Glomerular endothelial cell (primary cell): ENCODE results near the gene TMEM108. TPM values are rescaled to one million over a fixed set of nuclear protein-coding genes. Genes with fewer than 3 reads are reported as not detected.

ENCODE experiments used
- DNase-seq: peaks from one replicate; pipeline ENCODE4 v3.0.0-alpha.2; 2011; ENCODE audit warnings: low read depth, low spot score; ENCODE audit errors: extremely low read depth
- total RNA-seq: library from RNA; depleted of rRNA; stranded (reverse); fragments of >200 nt; gene quantifications from 2 replicates; pipeline ENCODE4 v1.2.3, GENCODE V29; 2015

The TMEM108 gene
- total RNA-seq, 1 donor from 2014 or later, result 0.53 TPM

DNA sequence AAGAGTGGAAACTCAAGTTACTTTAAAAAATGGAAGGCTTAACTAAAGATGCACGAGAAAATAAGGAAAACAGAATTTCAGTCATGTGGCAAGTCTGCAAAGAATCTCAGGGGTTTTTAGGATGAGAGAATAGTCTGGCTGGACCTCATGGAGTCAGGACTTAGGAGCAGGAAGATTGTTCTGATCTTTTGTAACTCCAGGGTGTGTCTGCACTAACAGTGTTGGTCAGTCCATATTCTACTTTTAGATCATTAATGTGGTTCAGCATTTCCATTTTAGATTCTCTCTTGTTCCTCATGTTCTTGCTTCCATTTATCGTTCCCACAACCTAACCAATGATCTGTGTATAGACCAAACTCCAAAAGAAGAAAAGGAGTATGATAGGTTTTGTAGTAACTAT, 15.3 kb downstream of the TMEM108 start:
- DNase-seq, result no peak

DNA sequence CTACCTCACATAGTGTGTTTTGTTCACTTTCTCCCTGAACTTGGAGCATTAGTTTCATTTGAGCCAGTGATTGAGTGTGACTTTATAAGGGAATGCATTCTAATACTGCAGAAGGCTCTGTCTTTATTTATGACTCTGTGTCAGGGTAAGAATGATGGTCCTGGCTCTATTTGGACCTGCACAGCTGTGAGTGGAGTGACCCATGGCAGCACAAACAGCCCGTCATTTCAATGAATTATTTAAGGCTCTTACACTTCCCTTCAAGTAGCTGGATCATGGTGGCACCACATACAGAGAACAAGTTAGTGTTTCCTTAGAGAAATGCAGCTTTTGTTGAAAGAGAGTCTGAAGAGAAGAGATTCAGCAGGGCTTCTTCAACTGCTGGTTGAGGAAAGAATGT, 16.4 kb downstream of the TMEM108 start:
- DNase-seq, result no peak

DNA sequence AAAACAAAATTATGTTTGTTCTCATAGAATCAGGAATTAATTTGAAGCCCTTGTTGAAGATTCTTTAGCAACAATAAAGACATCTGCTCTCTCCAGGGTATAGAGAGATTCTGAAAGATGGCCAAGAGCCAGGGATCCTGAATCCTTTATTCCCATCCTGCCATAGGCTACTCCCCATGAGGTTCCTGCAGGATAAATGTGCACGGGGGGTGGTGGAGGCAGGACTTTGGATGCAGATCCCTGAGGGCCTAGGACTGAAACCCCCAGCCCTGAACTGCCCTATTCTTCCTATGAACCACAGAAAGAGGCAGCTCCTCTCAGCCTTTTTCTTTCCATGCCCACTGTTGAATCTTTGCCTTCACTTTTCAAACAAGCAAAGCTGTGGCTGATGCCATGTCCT, 17.1 kb downstream of the TMEM108 start:
- no peak for DNase-seq

DNA sequence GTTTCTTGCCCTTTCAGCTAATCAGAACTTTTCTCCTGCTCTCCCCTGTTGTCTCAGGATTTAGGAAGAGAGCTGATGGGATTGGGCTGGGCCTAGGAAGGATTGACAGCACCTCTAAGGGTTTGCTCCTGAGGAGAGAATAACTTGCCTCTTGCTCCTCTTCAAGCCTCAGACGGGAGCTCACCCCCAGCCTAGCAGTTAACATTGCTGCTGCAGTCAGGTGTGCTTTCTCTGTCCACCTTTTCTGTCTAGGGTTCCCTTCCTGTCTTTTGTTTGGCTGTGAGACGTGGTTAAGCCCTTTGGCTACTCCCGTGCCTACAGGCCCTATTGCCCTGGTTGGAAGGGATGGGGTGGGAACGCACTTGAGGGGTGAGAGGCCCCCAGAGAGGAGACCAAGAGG, 20.1 kb downstream of the TMEM108 start:
- DNase-seq, result no peak

DNA sequence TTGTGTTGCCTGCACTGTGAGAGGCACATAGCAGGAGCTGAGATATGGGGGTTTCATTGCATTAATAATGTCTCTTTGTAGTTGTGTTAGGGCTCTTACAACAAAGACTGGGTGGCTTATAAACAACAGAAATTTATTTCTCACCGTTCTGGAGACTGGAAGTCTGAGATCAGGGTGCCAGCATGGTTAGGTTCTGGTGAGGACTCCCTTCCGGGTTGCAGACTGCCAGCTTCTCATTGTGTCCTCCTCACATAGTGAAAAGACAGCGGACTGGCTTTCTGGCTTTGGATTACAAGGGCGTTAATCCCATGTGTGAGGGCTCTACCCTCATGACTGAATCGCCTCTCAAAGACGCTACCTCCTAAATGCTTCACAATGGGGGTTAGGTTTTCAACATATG, 20.6 kb downstream of the TMEM108 start:
- DNase-seq, result no peak

DNA sequence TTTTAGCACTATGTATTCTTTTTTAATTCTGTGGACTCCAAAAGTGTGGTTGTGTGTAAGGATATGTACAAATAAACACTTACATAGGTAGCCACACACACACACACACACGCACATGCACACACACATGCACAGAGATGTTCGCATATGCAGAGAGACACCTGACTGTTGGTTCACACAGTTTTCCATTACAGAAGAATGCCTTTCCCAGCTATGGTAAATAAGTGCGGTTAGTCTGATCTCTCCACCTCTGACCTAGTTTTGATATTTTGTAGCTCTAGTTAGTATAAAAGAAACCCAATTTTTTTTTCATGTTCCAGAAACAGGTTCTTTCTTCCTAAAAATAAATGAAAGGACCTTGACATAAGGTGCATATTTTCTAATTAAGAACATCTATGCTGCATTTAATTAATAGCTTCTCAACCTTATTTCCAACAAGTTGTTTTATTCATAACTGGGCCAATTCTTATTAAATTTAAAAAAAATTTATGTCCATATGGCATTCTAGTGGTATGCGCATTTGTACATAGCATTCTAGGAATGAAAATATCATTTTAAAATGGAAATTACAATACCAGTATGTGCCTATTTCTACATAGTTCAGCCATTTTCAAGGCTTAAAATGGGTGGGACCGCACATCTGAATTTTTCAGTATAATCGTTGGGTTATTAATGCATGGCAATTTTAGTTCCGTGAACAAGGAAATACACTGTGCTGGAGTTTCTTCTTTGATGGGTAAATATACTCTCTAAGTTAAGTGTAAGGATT, 27.2 kb downstream of the TMEM108 start:
- no peak for DNase-seq

DNA sequence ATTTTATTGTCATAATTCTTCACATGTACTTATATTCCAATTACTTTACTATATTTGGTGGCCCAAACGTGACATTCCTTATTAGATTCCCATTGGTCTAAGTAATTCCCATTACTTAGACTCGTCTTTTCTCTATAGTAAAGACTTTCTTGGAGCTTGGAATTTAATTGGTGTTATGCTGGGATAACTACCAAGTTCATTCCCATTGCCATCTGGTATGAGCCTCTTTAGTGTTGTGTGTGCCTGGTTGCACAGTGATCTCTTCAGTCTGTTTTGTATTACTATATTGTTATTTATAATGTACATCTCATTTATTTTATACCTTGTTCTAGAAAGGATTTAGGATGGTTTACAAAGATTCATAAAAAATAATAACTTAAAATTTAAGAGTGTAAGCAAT, 27.8 kb downstream of the TMEM108 start:
- DNase-seq, result no peak

DNA sequence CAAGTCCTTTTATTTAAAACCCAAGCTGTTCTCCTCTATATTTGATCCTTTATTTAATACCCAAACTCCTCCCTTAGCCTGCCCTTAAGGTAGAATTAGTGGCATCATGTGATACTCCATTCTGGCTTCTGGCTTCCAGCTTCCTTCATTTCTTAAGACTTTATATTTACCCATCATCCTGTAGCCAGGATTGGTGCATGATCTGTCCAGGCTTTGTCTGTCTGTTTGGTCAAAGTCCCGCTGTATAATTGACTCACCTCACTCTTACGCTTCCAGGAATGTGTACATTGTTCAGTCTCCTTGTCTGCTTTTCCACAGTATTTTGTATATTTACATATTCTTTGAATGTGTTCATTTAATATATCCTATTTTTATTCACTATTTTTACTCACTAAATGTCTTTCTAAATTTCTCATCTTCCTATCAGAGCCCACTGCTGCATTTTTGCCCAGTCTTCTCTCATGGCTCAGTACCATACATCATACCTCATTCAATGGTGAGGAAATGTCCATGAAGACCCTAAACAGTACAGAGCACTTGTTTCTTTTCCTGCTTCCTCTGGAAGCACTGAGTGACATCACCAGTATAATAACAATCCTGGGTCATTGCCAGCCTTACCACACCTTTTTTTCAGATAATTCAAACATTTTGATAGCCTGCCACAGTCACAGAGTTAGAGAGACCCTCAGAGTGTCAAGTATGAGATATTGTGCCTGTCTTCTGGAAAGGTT, 31.5 kb downstream of the TMEM108 start:
- DNase-seq, result no peak

DNA sequence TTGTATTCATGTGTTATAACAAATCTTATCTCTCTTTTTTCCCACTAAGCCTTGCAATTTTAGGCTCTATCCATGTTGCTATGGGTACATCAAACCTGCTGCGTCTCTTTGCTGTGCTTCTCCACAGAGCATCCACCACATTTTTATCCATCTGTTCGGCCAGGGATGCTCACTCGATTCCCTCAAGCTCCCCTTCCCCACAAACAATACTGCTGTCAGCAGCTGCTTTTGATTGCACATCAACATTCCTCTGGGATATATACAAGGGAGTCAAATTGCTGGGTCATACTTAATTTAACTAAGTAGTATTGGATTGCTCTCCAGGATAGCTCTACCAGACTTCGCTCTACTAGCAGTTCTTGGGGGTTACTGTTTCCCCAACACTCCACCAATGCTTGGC, 36.8 kb downstream of the TMEM108 start:
- DNase-seq, result no peak

DNA sequence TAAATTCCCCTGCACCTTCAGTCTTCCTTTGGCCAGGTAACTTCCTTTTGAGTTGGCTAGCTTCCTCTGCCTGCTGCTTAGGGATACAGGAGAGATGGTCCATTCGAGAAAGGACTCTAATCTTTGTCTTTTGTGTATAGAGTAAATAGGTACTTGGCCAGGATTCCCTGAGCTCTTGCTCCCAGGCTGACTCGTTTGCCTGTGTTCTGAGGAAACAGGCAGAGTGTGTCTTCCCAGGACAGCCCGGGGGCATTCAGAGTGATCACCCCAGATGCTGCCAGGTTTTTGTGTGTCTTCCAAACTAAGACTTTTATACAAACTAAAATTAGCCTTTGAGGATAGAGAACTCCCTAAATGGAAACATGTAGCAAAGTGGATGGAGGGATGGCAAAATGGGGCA, 39.5 kb downstream of the TMEM108 start:
- DNase-seq, result no peak

DNA sequence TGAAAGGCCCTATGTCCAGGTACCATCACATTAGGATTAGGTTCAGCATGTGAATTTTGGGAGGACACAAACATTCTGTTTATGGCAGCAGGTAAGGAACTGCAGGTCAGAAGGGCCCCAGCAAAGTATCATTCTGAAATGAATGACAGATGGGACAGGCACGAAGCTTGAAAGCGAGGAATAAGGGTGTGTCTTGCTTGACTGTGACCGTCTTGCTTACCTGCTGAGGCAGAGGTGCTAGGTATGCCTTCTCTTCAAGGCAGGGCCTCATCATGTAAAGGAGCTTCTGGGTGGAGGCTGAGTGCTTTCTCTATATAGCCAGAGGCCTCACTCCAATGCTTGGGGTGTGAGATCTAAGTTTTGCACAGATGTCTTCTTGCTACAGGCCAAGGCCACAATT, 41.4 kb downstream of the TMEM108 start:
- no peak for DNase-seq

DNA sequence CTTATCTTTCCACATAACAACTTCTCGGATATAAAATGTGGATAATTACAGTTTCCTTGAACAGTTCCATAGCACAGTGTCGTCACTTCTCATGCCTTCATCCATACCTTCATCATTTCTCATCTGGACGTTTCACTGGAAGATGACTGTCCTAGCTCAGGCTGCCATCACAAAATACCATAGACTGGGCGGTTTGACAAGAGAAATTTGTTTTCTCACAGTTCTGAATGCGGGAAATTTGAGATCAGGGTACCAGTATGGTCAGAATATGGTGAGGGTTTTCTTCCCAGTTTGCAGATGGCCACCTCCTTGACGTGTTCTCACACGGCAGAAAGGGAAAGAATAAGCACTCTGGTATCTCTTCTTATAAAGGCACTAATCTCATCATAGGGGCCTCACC, 42.8 kb downstream of the TMEM108 start:
- DNase-seq, result no peak

DNA sequence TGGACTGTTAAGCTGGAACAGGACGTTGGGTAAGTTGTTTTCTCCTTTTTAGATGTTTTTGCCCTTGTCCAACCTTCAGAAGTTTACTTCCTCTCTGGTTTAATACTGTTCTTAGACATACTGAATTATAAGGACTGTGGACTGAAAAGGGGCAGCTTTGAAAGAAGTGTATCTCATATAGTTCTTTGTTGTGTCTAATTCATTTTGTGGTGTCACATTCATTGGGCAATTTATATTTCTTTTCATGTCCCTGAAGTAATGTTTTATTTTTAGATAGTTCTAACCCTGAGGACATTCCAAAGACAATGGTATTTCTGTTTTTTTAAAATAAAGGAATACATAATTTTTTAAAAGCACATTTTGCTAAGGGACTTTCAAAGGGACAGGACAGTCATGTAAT, 45.2 kb downstream of the TMEM108 start:
- no peak for DNase-seq

DNA sequence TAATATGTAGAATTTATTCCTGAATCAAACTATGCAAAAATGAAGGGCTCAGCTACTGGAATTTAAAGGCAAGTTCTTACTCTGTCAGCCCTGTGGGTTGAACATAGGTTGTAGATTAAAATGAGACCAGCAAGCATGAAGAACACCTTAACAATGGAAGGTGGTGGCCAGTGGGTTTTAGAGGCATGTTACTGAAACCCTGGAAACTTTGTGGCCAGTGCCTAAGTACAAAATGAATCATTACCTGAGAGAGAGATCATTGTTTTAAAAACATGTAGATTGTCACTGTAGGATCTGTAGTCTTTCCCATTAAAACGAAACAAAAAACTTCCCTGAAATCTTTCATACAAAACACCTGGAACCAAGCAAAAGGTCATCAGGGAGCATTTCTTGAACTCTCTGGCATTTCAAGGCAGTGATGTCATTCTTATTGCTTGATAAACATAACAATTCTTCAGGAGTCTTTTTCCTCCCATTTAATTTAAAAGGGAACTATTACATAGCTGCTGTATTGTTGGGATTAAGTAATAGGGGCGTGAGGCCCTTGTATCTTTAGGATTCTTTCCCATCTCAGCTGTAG, 51.8 kb downstream of the TMEM108 start:
- DNase-seq, result no peak

DNA sequence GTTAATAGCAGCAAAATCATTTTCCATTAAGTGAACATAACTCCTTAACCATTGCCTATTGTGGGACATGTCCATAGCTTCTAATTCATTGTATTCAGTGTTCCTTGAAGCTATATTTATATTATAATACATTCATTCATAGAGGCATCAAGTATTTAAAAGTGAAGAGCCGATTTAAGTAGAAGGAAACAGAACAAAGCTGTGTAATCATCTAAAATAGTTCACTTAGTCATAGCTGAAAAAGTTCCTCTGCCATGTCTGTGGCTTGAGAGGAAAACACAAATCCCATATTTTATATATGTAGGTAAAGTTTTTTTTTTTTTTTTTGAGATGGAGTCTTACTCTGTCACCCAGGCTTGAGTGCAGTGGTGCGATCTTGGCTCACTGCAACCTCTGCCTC, 54.5 kb downstream of the TMEM108 start:
- no peak for DNase-seq

DNA sequence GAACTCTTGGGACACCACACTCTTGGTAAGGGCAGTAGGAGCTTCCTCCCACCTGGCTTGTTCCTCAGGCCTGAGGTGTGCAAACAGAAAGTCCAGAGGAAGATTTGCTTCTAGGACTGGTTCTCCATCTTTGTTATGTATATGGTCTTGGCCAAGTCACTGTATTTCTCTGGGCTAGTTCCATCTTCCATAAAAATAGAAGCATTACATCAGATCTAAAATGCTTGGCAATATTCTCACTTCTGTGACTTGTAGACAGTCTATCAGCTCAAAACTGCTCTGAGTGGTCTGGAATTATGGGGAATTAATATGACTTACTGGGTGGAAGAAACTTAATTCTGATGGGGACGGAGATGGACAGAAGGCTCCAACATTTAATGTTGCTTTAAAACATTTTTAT, 55.2 kb downstream of the TMEM108 start:
- no peak for DNase-seq

DNA sequence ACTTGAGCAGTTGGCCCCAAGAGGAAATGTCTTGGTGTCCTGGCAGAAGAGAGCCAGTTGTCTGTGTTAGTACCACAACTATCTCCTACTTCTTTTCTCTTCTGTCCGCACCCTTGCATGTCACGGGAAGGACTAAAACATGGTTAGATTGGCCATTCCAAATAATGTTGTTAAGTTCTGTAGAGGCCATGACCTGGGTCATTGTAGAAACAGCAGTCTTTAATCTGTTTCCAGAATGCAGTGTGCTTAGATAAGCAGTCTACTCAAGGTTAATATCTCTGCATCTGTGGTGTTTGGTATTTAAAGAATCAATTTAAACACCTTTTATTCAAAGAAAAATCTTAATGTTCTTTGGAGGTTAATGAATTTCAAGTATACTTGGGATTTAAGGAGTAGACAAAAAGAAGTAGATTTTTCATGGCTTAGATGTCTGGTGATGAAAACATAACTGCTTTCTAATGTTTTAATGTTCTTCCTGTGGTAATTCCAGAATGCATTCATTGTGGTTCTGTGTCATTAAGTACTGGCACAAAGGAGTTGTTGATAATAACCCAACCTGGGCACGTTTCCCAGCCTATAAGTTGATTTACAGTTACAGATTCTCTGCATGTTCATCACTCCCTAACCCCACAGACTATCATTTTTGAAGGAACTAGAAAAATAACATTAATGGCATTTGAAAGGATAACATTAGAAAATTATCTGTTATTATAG, 58.9 kb downstream of the TMEM108 start:
- no peak for DNase-seq

DNA sequence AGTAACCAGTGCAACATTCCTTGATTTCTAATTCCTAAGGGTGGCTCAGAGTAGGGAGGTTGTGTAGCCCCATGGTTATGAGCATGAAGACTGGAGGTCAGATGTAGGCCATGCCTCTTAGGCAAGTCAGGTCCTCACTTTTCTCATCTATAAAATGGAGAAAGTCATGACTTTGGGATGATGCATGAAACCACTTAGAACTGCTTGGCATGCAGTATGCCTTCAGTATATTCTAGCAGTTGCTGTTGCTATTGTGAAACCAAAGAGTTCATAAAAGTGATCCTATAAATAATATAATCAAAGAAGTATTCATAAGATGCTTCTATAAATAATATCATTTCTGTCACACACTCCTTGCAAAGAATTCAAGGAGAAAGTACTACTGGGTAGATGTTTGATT, 65.5 kb downstream of the TMEM108 start:
- DNase-seq, result no peak

DNA sequence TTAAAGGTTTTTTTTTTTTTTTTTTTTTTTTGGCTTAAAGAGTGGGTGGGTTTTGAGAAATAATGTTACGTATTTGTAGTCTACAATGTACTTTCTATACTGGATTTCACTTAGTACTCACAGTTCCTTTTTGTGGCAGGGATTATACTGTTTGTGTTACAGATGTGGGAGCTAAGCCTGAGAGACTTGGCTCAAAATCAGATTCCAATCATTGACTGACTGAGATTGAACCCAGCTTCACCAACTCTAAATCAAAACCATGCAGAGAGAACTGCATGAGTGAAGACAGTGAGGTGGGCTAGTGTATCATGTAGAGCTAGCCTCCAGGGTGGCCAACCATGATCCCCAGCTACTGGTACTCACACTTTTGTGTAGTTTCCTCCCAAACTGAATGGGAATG, 68.0 kb downstream of the TMEM108 start:
- no peak for DNase-seq

DNA sequence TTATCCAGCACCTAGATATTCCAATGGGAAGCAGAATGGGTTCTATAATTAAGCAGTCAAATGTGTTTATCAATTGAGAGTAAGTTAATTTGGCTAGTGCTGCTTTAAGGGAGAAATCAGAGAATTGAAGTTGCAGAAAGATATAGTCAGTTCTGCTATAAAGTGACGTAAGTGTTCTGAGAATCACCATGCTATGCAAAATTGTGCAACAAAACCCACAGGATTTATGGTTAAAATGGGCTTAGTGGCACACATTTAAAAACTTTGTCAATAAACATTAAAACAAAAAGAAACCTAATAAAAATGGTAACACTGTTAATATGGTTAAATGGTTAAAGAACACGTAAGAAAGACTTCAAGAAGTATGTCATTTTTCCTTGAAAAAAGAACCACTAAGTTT, 74.5 kb downstream of the TMEM108 start:
- DNase-seq, result no peak

DNA sequence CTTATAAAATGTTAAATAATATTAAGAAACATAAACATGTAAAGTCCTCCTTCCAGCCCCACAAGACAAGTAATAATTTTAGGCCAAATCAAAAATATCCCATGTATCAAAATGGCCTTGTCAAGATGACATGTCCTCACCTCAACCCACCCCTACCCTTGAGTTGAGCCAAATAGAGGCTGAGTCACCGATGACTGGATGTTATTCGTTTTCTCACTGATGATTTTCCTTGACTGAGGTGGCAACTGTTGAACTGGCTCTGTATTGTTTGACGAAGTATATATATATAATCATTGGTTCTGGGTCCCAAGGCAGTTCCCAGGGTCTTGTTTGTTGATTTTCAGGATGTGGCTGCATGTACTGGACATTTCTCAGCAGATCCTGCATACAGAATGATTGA, 75.3 kb downstream of the TMEM108 start:
- DNase-seq, result no peak
